Measurements from ENCODE around the gene U2AF2. TPM values are rescaled to one million over a fixed set of nuclear protein-coding genes. Genes with fewer than 3 reads are reported as not detected.

Gene U2AF2
- total and polyA plus RNA-seq, 4 experiments from 2014 or later, result 1.3 to 259 (median 135) TPM

GRCh38 chr19:55679343-55680257, 24.8 kb downstream of the U2AF2 start:
- Histone ChIP-seq H3K4me3 (ENCODE audit: low read length in 2 of 2) (no peak overlapping the region), H3K27ac (ENCODE audit: low read depth, low read length) (no peak overlapping the region), H3K9me3 (ENCODE audit: control insufficient read depth in 1 of 2, low read length in 2 of 2) (no peaks in the 10 kb centered on the region), H3K27me3 (ENCODE audit: insufficient read depth, low read length) (no peaks in the 10 kb centered on the region), H3K4me1 (ENCODE audit: insufficient read depth, low read length) (peaks cover 51% of the 10 kb centered on the region), H3K36me3 (ENCODE audit: insufficient read depth, low read length) (peaks cover 42% of the 10 kb centered on the region)
- peak overlapping the region in 2 of 7 donors; percentile 18 to 26 for H3K27ac Mint-ChIP-seq
- H3K4me3 Mint-ChIP-seq, result no peak overlapping the region
- POLR2A ChIA-PET (ENCODE audit: partially characterized antibody), result no interaction called here
- H3K4me1 Mint-ChIP-seq, result peaks cover 28 to 67% (median 38%) of the 10 kb centered on the region in 4 donors
- intact Hi-C loops (cut with micrococcal nuclease), result no loop called here
- no peaks in the 10 kb centered on the region for H3K9me3 Mint-ChIP-seq
- peak in 1 of 5 donors; percentile 35 for DNase-seq
- CTCF ChIA-PET (ENCODE audit: partially characterized antibody), result no interaction called here
- H3K36me3 Mint-ChIP-seq, result peaks cover 18 to 60% of the 10 kb centered on the region in 2 donors
- no peaks in the 10 kb centered on the region for H3K27me3 Mint-ChIP-seq

GRCh38 chr19:55680339-55681130, 25.7 kb downstream of the U2AF2 start:
- CTCF ChIA-PET (ENCODE audit: partially characterized antibody), result no interaction called here
- H3K4me1 ChIP-seq (ENCODE audit: insufficient read depth, low read length), result peaks cover 49% of the 10 kb centered on the region
- intact Hi-C loops (cut with micrococcal nuclease), result no loop called here
- no peak overlapping the region for H3K4me3 ChIP-seq (ENCODE audit: low read length in 2 of 2)
- POLR2A ChIA-PET (ENCODE audit: partially characterized antibody), result no interaction called here
- H3K9me3 Mint-ChIP-seq, result no peaks in the 10 kb centered on the region
- peak in 1 of 5 donors; percentile 33 for DNase-seq
- H3K27ac ChIP-seq (ENCODE audit: low read depth, low read length), result no peak overlapping the region
- H3K4me3 Mint-ChIP-seq, result no peak overlapping the region
- H3K4me1 Mint-ChIP-seq, result peaks cover 26 to 67% (median 35%) of the 10 kb centered on the region in 4 donors
- peak overlapping the region in 2 of 7 donors; percentile 15 to 42 for H3K27ac Mint-ChIP-seq
- peaks cover 47% of the 10 kb centered on the region for H3K36me3 ChIP-seq (ENCODE audit: insufficient read depth, low read length)
- no peaks in the 10 kb centered on the region for H3K27me3 Mint-ChIP-seq
- no peaks in the 10 kb centered on the region for H3K27me3 ChIP-seq (ENCODE audit: insufficient read depth, low read length)
- H3K36me3 Mint-ChIP-seq, result peaks cover 18 to 61% of the 10 kb centered on the region in 2 donors
- H3K9me3 ChIP-seq (ENCODE audit: control insufficient read depth in 1 of 2, low read length in 2 of 2), result no peaks in the 10 kb centered on the region

GRCh38 chr19:55681131-55682092, 26.6 kb downstream of the U2AF2 start:
- CTCF ChIA-PET (ENCODE audit: partially characterized antibody), result interaction anchor here (1.0 kb wide), 1 partner anchor 10 kb away, joined by 3 read pairs; no protein-coding TSS in a partner anchor
- Mint-ChIP-seq H3K27me3 (no peaks in the 10 kb centered on the region), H3K4me1 (peaks cover 20 to 64% (median 27%) of the 10 kb centered on the region in 4 donors), H3K27ac (no peak overlapping the region), H3K4me3 (no peak overlapping the region), H3K36me3 (peaks cover 18 to 63% of the 10 kb centered on the region in 2 donors), H3K9me3 (no peaks in the 10 kb centered on the region)
- H3K27me3 ChIP-seq (ENCODE audit: insufficient read depth, low read length), result no peaks in the 10 kb centered on the region
- DNase-seq, result no peak
- H3K36me3 ChIP-seq (ENCODE audit: insufficient read depth, low read length), result peaks cover 55% of the 10 kb centered on the region
- peaks cover 41% of the 10 kb centered on the region for H3K4me1 ChIP-seq (ENCODE audit: insufficient read depth, low read length)
- POLR2A ChIA-PET (ENCODE audit: partially characterized antibody), result no interaction called here
- no peaks in the 10 kb centered on the region for H3K9me3 ChIP-seq (ENCODE audit: control insufficient read depth in 1 of 2, low read length in 2 of 2)
- no peak overlapping the region for H3K27ac ChIP-seq (ENCODE audit: low read depth, low read length)
- H3K4me3 ChIP-seq (ENCODE audit: low read length in 2 of 2), result no peak overlapping the region
- intact Hi-C loops (cut with micrococcal nuclease), result no loop called here

DNA sequence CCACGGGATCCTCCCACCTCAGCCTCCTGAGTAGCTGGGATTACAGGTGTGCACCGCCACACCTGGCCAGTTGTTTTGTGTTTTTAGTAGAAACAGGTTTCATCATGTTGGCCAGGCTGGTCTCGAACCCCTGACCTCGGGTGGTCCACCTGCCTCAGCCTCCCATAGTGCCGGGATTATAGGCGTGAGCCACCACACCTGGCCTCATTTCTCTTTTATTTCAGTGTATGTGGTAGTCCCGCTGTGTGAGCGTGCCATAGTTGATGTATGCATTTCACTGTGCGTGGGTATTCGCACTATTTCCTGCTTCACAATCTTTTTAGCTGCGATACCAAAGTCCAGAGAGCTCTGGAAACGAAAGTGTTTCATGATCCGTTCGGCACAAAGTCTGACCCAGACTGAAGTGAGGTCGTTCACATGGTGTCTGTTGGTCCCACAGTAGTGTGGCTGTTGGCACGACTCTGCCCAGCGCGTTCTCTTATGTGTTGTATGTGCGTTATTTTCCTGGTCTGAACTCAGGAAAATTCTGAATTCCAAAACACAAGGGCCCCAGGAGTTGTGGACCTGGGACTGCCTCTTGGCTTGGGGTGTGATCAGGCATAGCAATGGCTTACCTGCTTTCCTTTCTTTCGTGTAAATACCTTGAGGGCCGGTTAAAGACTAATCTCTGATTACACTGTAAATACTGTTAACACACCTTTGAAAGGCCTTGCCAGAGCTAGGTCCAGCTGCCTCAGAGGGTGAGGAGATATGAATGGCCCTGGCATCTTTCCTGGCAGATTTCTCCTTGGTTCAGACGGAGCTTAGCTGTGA, 28.8 kb downstream of the U2AF2 start:
- Histone ChIP-seq H3K27me3 (ENCODE audit: insufficient read depth, low read length) (no peaks in the 10 kb centered on the region), H3K36me3 (ENCODE audit: insufficient read depth, low read length) (peaks cover 62% of the 10 kb centered on the region), H3K4me1 (ENCODE audit: insufficient read depth, low read length) (peaks cover 19% of the 10 kb centered on the region), H3K4me3 (ENCODE audit: low read length in 2 of 2) (no peak overlapping the region), H3K9me3 (ENCODE audit: control insufficient read depth in 1 of 2, low read length in 2 of 2) (no peaks in the 10 kb centered on the region), H3K27ac (ENCODE audit: low read depth, low read length) (no peak overlapping the region)
- Mint-ChIP-seq H3K4me3 (no peak overlapping the region), H3K27ac (no peak overlapping the region), H3K27me3 (no peaks in the 10 kb centered on the region), H3K9me3 (no peaks in the 10 kb centered on the region), H3K36me3 (peaks cover 10 to 62% of the 10 kb centered on the region in 2 donors), H3K4me1 (peaks cover 4 to 42% (median 10%) of the 10 kb centered on the region in 4 donors)
- intact Hi-C loops (cut with micrococcal nuclease), result no loop called here
- POLR2A ChIA-PET (ENCODE audit: partially characterized antibody), result no interaction called here
- CTCF ChIA-PET (ENCODE audit: partially characterized antibody), result no interaction called here
- DNase-seq, result no peak

DNA sequence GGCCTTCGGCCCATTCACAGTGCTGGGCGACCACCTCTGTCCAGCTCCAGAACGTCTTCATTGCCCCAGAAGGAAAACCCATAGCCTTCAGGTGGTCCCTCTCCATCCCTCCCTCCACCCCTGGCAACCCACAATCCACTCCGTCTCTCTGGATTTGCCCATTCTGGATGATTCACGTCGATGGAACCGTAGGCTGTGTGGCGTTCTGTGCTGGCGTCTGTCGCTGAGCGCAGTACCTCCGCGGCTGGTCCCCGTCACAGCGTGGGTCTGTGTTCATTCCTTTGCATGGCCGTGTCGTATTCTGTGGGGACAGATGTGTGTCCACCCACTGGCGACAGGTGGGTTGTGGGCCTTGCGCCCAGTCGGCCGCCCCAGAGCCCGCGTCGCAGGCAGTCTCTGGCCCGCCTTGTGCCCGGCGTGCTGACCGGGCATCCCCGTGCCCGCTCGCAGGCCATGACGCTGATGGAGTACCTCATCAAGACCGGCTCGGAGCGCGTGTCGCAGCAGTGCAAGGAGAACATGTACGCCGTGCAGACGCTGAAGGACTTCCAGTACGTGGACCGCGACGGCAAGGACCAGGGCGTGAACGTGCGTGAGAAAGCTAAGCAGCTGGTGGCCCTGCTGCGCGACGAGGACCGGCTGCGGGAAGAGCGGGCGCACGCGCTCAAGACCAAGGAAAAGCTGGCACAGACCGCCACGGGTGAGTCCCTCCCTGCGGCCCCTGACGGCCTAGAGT, 30.3 kb downstream of the U2AF2 start:
- POLR2A ChIA-PET (ENCODE audit: partially characterized antibody), result no interaction called here
- Histone ChIP-seq H3K9me3 (ENCODE audit: control insufficient read depth in 1 of 2, low read length in 2 of 2) (no peaks in the 10 kb centered on the region), H3K27ac (ENCODE audit: low read depth, low read length) (no peak overlapping the region), H3K4me1 (ENCODE audit: insufficient read depth, low read length) (peaks cover 7% of the 10 kb centered on the region), H3K4me3 (ENCODE audit: low read length in 2 of 2) (no peak overlapping the region), H3K27me3 (ENCODE audit: insufficient read depth, low read length) (no peaks in the 10 kb centered on the region), H3K36me3 (ENCODE audit: insufficient read depth, low read length) (peaks cover 62% of the 10 kb centered on the region)
- intact Hi-C loops (cut with micrococcal nuclease), result no loop called here
- no peak overlapping the region for H3K4me3 Mint-ChIP-seq
- H3K27me3 Mint-ChIP-seq, result no peaks in the 10 kb centered on the region
- H3K36me3 Mint-ChIP-seq, result peaks cover 7 to 55% of the 10 kb centered on the region in 2 donors
- H3K4me1 Mint-ChIP-seq, result peaks cover 0 to 29% (median 4%) of the 10 kb centered on the region in 4 donors
- CTCF ChIA-PET (ENCODE audit: partially characterized antibody), result no interaction called here
- no peak overlapping the region for H3K27ac Mint-ChIP-seq
- DNase-seq, result no peak
- H3K9me3 Mint-ChIP-seq, result no peaks in the 10 kb centered on the region

DNA sequence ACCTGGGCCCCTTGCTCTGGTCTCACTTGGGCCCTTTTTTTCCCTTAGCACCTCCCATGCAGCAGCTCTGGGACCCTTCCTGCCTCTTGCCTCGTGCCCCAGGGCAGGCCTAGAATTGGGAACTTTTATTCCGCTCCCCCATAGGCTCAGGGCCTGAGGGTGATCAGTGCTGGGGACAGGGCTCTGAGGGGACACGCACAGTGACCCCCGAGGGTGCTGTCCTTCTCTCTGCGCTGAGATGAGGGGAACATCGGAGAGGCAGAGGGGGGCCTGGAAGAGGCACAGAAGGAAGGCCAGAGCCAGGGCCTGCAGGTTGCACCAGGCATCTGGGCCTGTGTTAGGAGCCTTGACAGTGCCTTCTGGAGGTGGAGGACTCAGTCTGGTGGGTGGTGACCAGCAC, 30.9 kb downstream of the U2AF2 start:
- intact Hi-C loops (cut with micrococcal nuclease), result no loop called here
- ChIA-PET POLR2A (ENCODE audit: partially characterized antibody) (no interaction called here), CTCF (ENCODE audit: partially characterized antibody) (no interaction called here)
- Histone ChIP-seq H3K27me3 (ENCODE audit: insufficient read depth, low read length) (no peaks in the 10 kb centered on the region), H3K27ac (ENCODE audit: low read depth, low read length) (no peak overlapping the region), H3K36me3 (ENCODE audit: insufficient read depth, low read length) (peaks cover 61% of the 10 kb centered on the region), H3K4me1 (ENCODE audit: insufficient read depth, low read length) (peaks cover under 1% of the 10 kb centered on the region), H3K4me3 (ENCODE audit: low read length in 2 of 2) (no peak overlapping the region), H3K9me3 (ENCODE audit: control insufficient read depth in 1 of 2, low read length in 2 of 2) (no peaks in the 10 kb centered on the region)
- no peak for DNase-seq
- Mint-ChIP-seq H3K9me3 (no peaks in the 10 kb centered on the region), H3K27me3 (no peaks in the 10 kb centered on the region), H3K27ac (peak overlapping the region in 2 of 7 donors; percentile 8 to 29), H3K36me3 (peaks cover 3 to 52% of the 10 kb centered on the region in 2 donors), H3K4me1 (peaks cover 0 to 22% (median 4%) of the 10 kb centered on the region in 4 donors), H3K4me3 (no peak overlapping the region)
